Measurements from ENCODE around the gene RPS6KB1. TPM values are rescaled to one million over a fixed set of nuclear protein-coding genes. Genes with fewer than 3 reads are reported as not detected.

RPS6KB1 gene
- total and polyA plus RNA-seq, 4 donors, result 8.7 to 59.2 (median 17.5) TPM

GRCh38 chr17:59856859-59857794 lies 35.8 kb upstream of the RPS6KB1 start:
- Histone ChIP-seq H3K9me3 (ENCODE audit: control insufficient read depth in 4 of 4, insufficient read depth in 3 of 4, low read length in 3 of 4) (no peaks in the 10 kb centered on the region), H3K36me3 (ENCODE audit: control insufficient read depth in 4 of 4, insufficient read depth in 4 of 4, low read length in 4 of 4) (peaks cover 0 to 6% (median 2%) of the 10 kb centered on the region in 4 donors), H3K9ac (ENCODE audit: insufficient read depth in 1 of 2, low read length in 2 of 2) (no peak overlapping the region), H3K27ac (ENCODE audit: low read depth in 1 of 2, low read length in 1 of 2) (no peak overlapping the region), H3K27me3 (ENCODE audit: control insufficient read depth in 3 of 3, insufficient read depth in 3 of 3, low read length in 2 of 3) (no peaks in the 10 kb centered on the region), H3K4me1 (ENCODE audit: control insufficient read depth in 5 of 5, insufficient read depth in 5 of 5, low read length in 5 of 5) (peaks cover 0 to 6% (median 5%) of the 10 kb centered on the region in 5 donors), H3K4me3 (no peak overlapping the region)
- WGBS, 2 donors, result 75 to 91% methylated on average over 3 of the region's 3 CpGs
- no peak for TF ChIP-seq CTCF (IDR thresholded peaks at IDR 0.05; ENCODE audit: control extremely low read depth, extremely low read depth)
- DNase-seq, result peak in 2 of 3 donors; percentile 44 to 70
- ATAC-seq (ENCODE audit: insufficient read depth, low FRiP score), result no peak

- H3K27me3 ChIP-seq (ENCODE audit: control insufficient read depth in 3 of 3, insufficient read depth in 3 of 3, low read length in 2 of 3), result no peaks in the 10 kb centered on the region
- H3K36me3 ChIP-seq (ENCODE audit: control insufficient read depth in 4 of 4, insufficient read depth in 4 of 4, low read length in 4 of 4), result peaks cover 0 to 9% (median 6%) of the 10 kb centered on the region in 4 donors
- no peak for DNase-seq
- no peak overlapping the region for H3K4me3 ChIP-seq
- H3K9ac ChIP-seq (ENCODE audit: insufficient read depth in 1 of 2, low read length in 2 of 2), result no peak overlapping the region
- no peak overlapping the region for H3K27ac ChIP-seq (ENCODE audit: low read depth in 1 of 2, low read length in 1 of 2)
- no peak for ATAC-seq (ENCODE audit: insufficient read depth, low FRiP score)
- no peak for TF ChIP-seq CTCF (IDR thresholded peaks at IDR 0.05; ENCODE audit: control extremely low read depth, extremely low read depth)
- WGBS, 2 donors, result 68 to 90% methylated on average over 5 of the region's 5 CpGs
- H3K4me1 ChIP-seq (ENCODE audit: control insufficient read depth in 5 of 5, insufficient read depth in 5 of 5, low read length in 5 of 5), result peaks cover 0 to 5% (median 0%) of the 10 kb centered on the region in 5 donors
- H3K9me3 ChIP-seq (ENCODE audit: control insufficient read depth in 4 of 4, insufficient read depth in 3 of 4, low read length in 3 of 4), result no peaks in the 10 kb centered on the region
Observed at GRCh38 chr17:59858167-59858816, 34.6 kb upstream of the RPS6KB1 start.

- Histone ChIP-seq H3K9me3 (ENCODE audit: control insufficient read depth in 4 of 4, insufficient read depth in 3 of 4, low read length in 3 of 4) (no peaks in the 10 kb centered on the region), H3K36me3 (ENCODE audit: control insufficient read depth in 4 of 4, insufficient read depth in 4 of 4, low read length in 4 of 4) (peaks cover 2 to 9% (median 6%) of the 10 kb centered on the region in 4 donors), H3K4me1 (ENCODE audit: control insufficient read depth in 5 of 5, insufficient read depth in 5 of 5, low read length in 5 of 5) (peaks cover 0 to 5% (median 0%) of the 10 kb centered on the region in 5 donors), H3K27me3 (ENCODE audit: control insufficient read depth in 3 of 3, insufficient read depth in 3 of 3, low read length in 2 of 3) (no peaks in the 10 kb centered on the region), H3K9ac (ENCODE audit: insufficient read depth in 1 of 2, low read length in 2 of 2) (no peak overlapping the region), H3K4me3 (no peak overlapping the region), H3K27ac (ENCODE audit: low read depth in 1 of 2, low read length in 1 of 2) (no peak overlapping the region)
- 75 to 82% methylated on average over 3 of the region's 3 CpGs for WGBS, 2 donors
- ATAC-seq (ENCODE audit: insufficient read depth, low FRiP score) (no peak), DNase-seq (no peak)
- TF ChIP-seq CTCF (IDR thresholded peaks at IDR 0.05; ENCODE audit: control extremely low read depth, extremely low read depth), result no peak
Observed at GRCh38 chr17:59858932-59859331, 34.0 kb upstream of the RPS6KB1 start.
